GM20000 (cell line): ENCODE results near the gene TDRD7.
"Not testable (repeated sequence)": the region's sequence is repeated elsewhere in the genome, so short reads cannot be mapped to it uniquely, and the experiment has no call there.

Experiments used
- DNase-seq: peaks from one replicate; pipeline ENCODE4 v3.0.0; 2012; ENCODE audit warnings: low spot score
- TF ChIP-seq, protein P1 (sequence below): IDR thresholded peaks from 2 replicates; pipeline ENCODE4 v1.5.1; 2012; ENCODE audit warnings: mild to moderate bottlenecking, control low read depth; ENCODE audit errors: extremely low read depth, missing control alignments

The TDRD7 gene

DNA sequence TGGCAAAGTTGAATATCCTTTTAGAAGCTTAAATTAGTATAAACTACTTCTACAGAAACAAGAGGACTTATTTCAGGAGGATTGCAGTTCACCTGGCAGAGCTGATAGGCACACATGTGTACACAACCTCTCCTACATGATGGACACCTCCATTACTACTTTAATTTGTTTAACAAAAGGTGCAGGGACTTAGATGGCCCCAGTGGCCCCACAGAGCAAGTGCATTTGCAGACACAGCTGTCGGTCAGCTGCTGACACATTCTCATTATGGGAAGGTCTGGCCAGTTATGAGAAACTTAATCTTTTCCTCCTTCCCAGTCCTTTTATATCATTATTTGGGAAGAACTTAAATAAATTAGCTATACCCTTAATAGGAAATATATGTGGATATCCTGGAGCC is 28.3 kb downstream of the TDRD7 start:
- no peak for DNase-seq

DNA sequence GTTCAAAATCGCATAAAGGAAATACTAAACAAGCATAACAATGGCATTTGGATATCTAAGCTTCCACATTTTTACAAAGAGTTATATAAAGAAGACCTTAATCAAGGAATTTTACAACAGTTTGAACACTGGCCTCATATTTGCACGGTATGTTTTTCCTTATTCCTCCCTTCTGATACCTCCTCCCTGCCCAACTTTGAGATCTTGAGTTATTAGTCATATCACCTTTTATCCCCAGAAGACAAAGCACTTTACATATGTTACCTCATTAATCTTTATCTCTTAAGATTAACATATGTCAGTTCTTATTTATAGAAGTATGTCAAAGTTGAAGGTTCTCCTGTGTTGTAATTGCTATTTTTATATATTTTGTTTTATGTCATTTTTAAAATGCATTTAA is 29.8 kb downstream of the TDRD7 start:
- TF ChIP-seq, protein P1, sequence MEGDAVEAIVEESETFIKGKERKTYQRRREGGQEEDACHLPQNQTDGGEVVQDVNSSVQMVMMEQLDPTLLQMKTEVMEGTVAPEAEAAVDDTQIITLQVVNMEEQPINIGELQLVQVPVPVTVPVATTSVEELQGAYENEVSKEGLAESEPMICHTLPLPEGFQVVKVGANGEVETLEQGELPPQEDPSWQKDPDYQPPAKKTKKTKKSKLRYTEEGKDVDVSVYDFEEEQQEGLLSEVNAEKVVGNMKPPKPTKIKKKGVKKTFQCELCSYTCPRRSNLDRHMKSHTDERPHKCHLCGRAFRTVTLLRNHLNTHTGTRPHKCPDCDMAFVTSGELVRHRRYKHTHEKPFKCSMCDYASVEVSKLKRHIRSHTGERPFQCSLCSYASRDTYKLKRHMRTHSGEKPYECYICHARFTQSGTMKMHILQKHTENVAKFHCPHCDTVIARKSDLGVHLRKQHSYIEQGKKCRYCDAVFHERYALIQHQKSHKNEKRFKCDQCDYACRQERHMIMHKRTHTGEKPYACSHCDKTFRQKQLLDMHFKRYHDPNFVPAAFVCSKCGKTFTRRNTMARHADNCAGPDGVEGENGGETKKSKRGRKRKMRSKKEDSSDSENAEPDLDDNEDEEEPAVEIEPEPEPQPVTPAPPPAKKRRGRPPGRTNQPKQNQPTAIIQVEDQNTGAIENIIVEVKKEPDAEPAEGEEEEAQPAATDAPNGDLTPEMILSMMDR: no peak
- no peak for DNase-seq

More for the DNA sequence above, 28.3 kb downstream of the TDRD7 start:
- TF ChIP-seq, protein P1: no peak

DNA sequence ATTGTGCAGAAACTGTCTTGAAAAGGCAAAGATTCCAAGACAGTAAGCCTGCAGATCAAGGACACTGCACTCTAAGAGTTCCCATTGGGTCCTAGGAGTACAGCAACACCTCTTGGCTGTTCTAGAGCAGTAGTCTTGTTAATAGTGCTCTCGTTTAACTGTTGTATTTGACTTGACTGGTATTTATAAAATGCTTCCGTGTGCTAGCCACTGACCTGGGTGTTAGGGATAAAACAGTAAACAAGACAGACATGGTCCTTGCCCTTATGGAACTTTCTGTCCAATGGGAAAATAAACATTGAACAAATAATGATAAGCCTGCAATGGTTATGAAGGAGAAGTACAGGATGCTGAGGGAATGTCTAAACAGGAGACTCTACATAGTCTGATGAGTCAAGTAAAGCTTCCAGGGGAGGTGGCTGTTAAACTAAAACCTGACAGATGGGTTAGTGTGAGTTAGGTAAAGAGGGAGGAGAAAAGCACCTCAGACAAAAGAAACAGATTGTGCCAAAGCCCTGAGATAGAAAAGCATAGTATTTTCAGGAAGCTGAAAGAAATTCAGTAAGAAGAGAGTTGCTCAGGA is 33.3 kb downstream of the TDRD7 start:
- TF ChIP-seq, protein P1: no peak
- DNase-seq: no peak

DNA sequence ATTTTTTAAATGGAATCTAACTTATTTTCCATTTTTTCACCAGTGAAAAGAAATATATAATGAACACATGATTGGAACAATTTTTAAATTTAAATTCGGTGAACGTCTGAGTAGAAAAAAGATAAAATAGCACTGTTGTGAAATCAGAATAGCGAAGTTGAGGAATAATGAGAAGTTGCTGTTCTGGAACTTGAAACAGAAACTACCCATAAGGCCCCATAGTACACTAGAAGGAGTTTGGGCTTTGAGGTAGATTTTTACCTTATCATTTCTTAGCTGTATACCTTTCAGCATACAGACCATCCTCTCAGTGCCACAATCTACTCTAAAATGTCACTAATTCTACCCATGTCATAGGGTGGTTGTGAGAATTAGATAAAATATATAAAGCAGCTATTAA is 35.1 kb downstream of the TDRD7 start:
- TF ChIP-seq, protein P1: no peak
- no peak for DNase-seq

DNA sequence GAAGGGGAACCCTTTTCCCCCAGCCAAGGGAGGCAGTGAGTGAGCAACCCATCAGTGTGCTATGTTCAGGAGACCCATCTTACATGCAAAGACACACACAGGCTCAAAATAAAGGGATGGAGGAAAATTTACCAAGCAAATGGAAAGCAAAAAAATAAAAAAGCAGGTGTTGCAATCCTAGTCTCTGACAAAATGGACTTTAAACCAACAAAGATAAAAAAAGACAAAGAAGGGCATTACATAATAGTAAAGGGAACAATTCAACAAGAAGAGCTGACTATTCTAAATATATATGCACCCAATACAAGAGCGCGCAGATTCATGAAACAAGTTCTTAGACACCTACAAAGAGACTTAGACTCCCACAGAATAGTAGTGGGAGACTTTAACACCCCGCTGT is 41.7 kb downstream of the TDRD7 start:
- DNase-seq: not testable (repeated sequence)

DNA sequence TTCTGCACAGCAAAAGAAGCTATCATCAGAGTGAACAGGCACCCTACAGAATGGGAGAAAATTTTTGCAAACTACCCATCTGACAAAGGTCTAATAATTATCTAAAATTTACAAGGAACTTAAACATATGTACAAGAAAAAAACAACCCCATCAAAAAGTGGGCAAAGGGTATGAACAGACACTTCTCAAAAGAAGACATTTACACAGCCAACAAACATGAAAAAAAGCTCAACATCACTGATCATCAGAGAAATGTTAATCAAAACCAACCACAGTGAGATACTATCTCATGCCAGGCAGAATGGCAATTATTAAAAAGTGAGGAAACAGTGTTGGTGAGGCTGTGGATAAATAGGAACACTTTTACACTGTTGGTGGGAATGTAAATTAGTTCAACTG is 44.9 kb downstream of the TDRD7 start:
- DNase-seq: not testable (repeated sequence)

DNA sequence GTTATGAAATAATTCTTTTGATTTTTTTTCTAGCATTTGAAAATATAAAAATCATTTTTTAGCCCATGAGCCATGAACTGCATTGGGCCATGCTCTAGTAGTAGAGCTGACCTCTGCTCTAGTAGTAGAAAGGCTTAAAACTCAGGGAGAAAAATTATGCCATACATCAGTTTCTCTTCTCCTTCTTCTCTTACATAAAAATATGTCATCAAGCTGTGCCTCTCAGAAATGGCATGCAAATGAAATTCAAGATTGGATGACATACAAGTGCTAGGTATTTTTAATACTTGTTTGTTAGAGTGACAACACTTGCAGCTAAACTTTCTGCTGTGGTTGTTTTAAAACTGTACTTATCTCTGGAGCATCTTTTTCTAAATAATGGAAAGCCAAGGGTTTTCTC is 47.4 kb downstream of the TDRD7 start:
- no peak for DNase-seq
- TF ChIP-seq, protein P1: no peak

DNA sequence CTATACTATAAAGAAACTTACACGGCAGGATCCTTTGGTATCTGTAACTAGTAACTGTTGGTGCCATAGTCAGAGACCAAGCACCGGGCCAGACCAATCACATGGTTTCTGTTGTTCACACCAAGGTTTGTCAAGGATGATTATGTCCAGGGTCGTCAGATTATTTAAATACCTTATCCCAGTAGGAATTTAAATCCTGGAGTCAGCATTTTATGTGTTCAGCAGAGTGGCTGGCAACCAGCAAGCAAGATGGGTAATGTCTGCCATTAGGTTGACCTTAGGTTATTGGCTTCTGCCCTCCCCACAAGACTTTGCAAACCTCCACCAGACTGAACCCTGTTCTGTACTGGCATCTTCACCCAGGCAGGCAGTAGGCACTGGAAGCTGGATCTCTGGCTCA is 50.3 kb downstream of the TDRD7 start:
- DNase-seq: no peak
- TF ChIP-seq, protein P1: no peak

DNA sequence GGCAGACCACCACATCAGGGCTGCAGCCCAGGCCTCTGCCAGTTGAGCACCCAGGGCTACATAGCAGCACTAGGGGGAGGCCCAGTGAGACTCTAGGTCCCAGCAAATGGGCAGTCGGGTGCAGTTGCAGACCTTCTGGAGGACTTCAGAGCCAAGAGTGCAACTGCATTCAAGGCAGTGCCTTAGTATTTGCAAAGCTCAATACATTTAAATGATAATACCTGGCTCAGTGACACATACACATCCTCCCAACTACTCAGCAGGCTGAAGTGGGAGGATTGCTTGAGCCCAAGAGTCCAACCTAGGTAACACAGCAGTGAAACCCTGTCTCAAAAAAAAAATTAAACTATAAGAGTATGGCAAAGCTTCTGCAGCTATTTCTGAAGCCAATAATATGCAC is 51.0 kb downstream of the TDRD7 start:
- TF ChIP-seq, protein P1: no peak
- DNase-seq: no peak
